ENCODE data around the gene MAG. TPM values are rescaled to one million over a fixed set of nuclear protein-coding genes. Genes with fewer than 3 reads are reported as not detected.

The MAG gene
- total and polyA plus RNA-seq, 10 of the 15 experiments (the other 5 are each of a cell fraction or from before 2014, with no cell fraction given), result 0.03 to 0.82 (median 0.17) TPM; not detected in 2

- peak; percentile 41; the same call in 1 of the 2 replicates for TF ChIP-seq GATAD2B (conservative IDR thresholded peaks at IDR 0.05; ENCODE audit: low read depth)
- no peak for TF ChIP-seq CEBPZ (IDR thresholded peaks at IDR 0.05; ENCODE audit: low read depth, low read length)
- no peak for TF ChIP-seq HDAC2 (IDR thresholded peaks at IDR 0.05)
- TF ChIP-seq ZSCAN29 (IDR thresholded peaks at IDR 0.05), result no peak
- no peak for TF ChIP-seq ZNF24 (IDR thresholded peaks at IDR 0.05)
- no peak for TF ChIP-seq BACH1 (IDR thresholded peaks at IDR 0.05; ENCODE audit: borderline replicate concordance)
- no peak for TF ChIP-seq EZH2 (IDR thresholded peaks at IDR 0.05; ENCODE audit: borderline replicate concordance, control insufficient read depth, low read depth, low read length)
- TF ChIP-seq CHD2 (IDR thresholded peaks at IDR 0.05; ENCODE audit: borderline replicate concordance, low read depth, low read length), result no peak
- TF ChIP-seq DPF2 (IDR thresholded peaks at IDR 0.05), result 0 out of 2 replicates have a peak, but pooled peaks have one; percentile 34
- 0 out of 2 replicates have a peak, but pooled peaks have one; percentile 41 for TF ChIP-seq NKRF (conservative IDR thresholded peaks at IDR 0.05)
- no peak for TF ChIP-seq ZNF217 (IDR thresholded peaks at IDR 0.05)
- TF ChIP-seq NFYA (IDR thresholded peaks at IDR 0.05; ENCODE audit: borderline replicate concordance, low read depth, low read length), result no peak
- peak; percentile 30; the same call in 1 of the 2 replicates for TF ChIP-seq RUNX3 (IDR thresholded peaks at IDR 0.05; ENCODE audit: low read length)
- no peak; the same call in 1 of the 2 replicates for TF ChIP-seq MTA3 (IDR thresholded peaks at IDR 0.05; ENCODE audit: borderline replicate concordance, low read length)
- TF ChIP-seq ZBTB11 (CRISPR knock-in tag; IDR thresholded peaks at IDR 0.05), result no peak
- peak; percentile 48 for TF ChIP-seq NR2F1 (conservative IDR thresholded peaks at IDR 0.05)
- TF ChIP-seq POU2F2 (IDR thresholded peaks at IDR 0.05; ENCODE audit: borderline replicate concordance, low read depth, low read length), result peak; percentile 67; the same call in 1 of the 3 replicates
These were observed 60.7 kb downstream of the MAG start (continued) for GRCh38 chr19:35352448-35353304.

Measured in GM12878 (cell line).